B cell (primary cell): ENCODE measurements around the gene SEMA3A. TPM values are rescaled to one million over a fixed set of nuclear protein-coding genes. Genes with fewer than 3 reads are reported as not detected.

Experiments
- ATAC-seq: fragments of 200-7000 bp; cut with Tn5 transposase; one replicate; pipeline ENCODE4 v1.10.0; 2021; ENCODE audit warnings: low read depth, mild to moderate bottlenecking, moderate number of reproducible peaks, moderate library complexity
- CTCF ChIA-PET: fragments of 350-600 bp; sonication (Branson Sonifier 250); formaldehyde crosslinking; loops from one replicate; lab custom pipeline; 2021; ENCODE audit warnings: antibody characterized with exemption, inconsistent platforms; lab: Charles Lee
- POLR2A ChIA-PET: fragments of 350-600 bp; sonication (Branson Sonifier 250); formaldehyde crosslinking; loops from one replicate; lab custom pipeline; 2021; ENCODE audit warnings: antibody characterized with exemption; lab: Charles Lee
- DNase-seq: peaks from one replicate; pipeline ENCODE4 v3.0.0; 2013
- H2AFZ ChIP-seq: 2 replicates; pipeline ENCODE4 v1.6.1; 2012; ENCODE audit warnings: mild to moderate bottlenecking, low read depth, low read length; ENCODE audit not compliant: insufficient read depth, poor library complexity, severe bottlenecking
- H3K27ac ChIP-seq, 2 donors: 1 replicate in 1 of 2; 2 replicates in 1 of 2; pipeline ENCODE4 v1.5.1; 2012 to 2013; ENCODE audit warnings: low read length in 2 of 2, mild to moderate bottlenecking in 2 of 2, moderate library complexity in 1 of 2
- H3K27me3 ChIP-seq, 4 experiments: fragments of 200-600 bp in 1 of 4; sonication (generic) in 1 of 4; replicated peaks in 1 of 4; 1 replicate in 2 of 4; 2 replicates in 2 of 4; pipeline versions ENCODE4 v1.6.1 to v1.7.0; 2013 to 2016; ENCODE audit warnings: low read length in 3 of 4, mild to moderate bottlenecking in 2 of 4, mixed read lengths in 1 of 4, moderate library complexity in 1 of 4; ENCODE audit not compliant: insufficient read depth in 4 of 4, control insufficient read depth in 3 of 4; ENCODE audit errors: control extremely low read depth in 1 of 4
- H3K36me3 ChIP-seq, 2 experiments: replicated peaks in 1 of 2; 1 replicate in 1 of 2; 2 replicates in 1 of 2; pipeline versions ENCODE4 v1.6.1 to v1.7.1; 2013; ENCODE audit warnings: low read length in 1 of 2; ENCODE audit not compliant: insufficient read depth in 2 of 2, control insufficient read depth in 1 of 2; ENCODE audit errors: control extremely low read depth in 1 of 2, extremely low read depth in 1 of 2
- H3K4me1 ChIP-seq, 2 donors: fragments of 200-600 bp in 1 of 2; sonication (generic) in 1 of 2; 1 replicate in 1 of 2; 2 replicates in 1 of 2; pipeline versions ENCODE4 v1.5.1 to v1.6.1; 2013 to 2017; ENCODE audit warnings: low read length in 2 of 2; ENCODE audit not compliant: control insufficient read depth in 2 of 2, insufficient read depth in 2 of 2
- H3K4me2 ChIP-seq: replicated peaks from 2 replicates; pipeline ENCODE3; 2012; ENCODE audit warnings: mild to moderate bottlenecking, low read depth, low read length; ENCODE audit not compliant: poor library complexity, severe bottlenecking
- H3K4me3 ChIP-seq, 5 experiments: fragments of 200-600 bp in 1 of 5; sonication (generic) in 1 of 5; 1 replicate in 3 of 5; 2 replicates in 2 of 5; pipeline versions ENCODE4 v1.5.1 to v1.7.0; 2011 to 2016; ENCODE audit warnings: low read length in 4 of 5, mild to moderate bottlenecking in 4 of 5, low read depth in 2 of 5, control low read depth in 1 of 5, moderate library complexity in 1 of 5; ENCODE audit not compliant: insufficient read depth in 1 of 5; ENCODE audit errors: control extremely low read depth in 1 of 5, extremely low read depth in 1 of 5
- H3K79me2 ChIP-seq: fragments of 200-600 bp; sonication (generic); one replicate; pipeline ENCODE4 v1.6.0; 2016; ENCODE audit warnings: low read length; ENCODE audit not compliant: control insufficient read depth, insufficient read depth
- H3K9ac ChIP-seq: fragments of 200-600 bp; sonication (generic); 2 replicates; pipeline ENCODE4 v1.6.1; 2017; ENCODE audit warnings: mild to moderate bottlenecking, low read length, moderate library complexity
- H3K9me3 ChIP-seq, 3 donors: one replicate each; pipeline versions ENCODE4 v1.6.1 to v1.7.1; 2013; ENCODE audit warnings: low read length in 2 of 3; ENCODE audit not compliant: control insufficient read depth in 2 of 3, insufficient read depth in 1 of 3; ENCODE audit errors: control extremely low read depth in 1 of 3
- H4K20me1 ChIP-seq: 2 replicates; pipeline ENCODE4 v1.6.0; 2012; ENCODE audit warnings: mild to moderate bottlenecking, low read length; ENCODE audit not compliant: insufficient read depth, control insufficient read depth, poor library complexity, severe bottlenecking
- H3K27ac Mint-ChIP-seq: one replicate; pipeline ENCODE4 v1.8.0; 2021; ENCODE audit warnings: mixed read lengths
- H3K27me3 Mint-ChIP-seq: one replicate; pipeline ENCODE4 v1.8.0; 2021; ENCODE audit warnings: mixed read lengths
- H3K4me1 Mint-ChIP-seq: one replicate; pipeline ENCODE4 v1.8.0; 2021; ENCODE audit warnings: mixed read lengths
- H3K4me3 Mint-ChIP-seq: one replicate; pipeline ENCODE4 v1.8.0; 2021; ENCODE audit warnings: mixed read lengths
- H3K9me3 Mint-ChIP-seq: one replicate; pipeline ENCODE4 v1.8.0; 2022; ENCODE audit warnings: mixed read lengths; ENCODE audit not compliant: insufficient read depth
- CTCF ChIP-seq: fragments of 200-600 bp; IDR thresholded peaks from one replicate; pipeline ENCODE4 v1.8.0; 2022; ENCODE audit warnings: antibody characterized with exemption, mild to moderate bottlenecking
- EZH2 ChIP-seq: IDR thresholded peaks from 2 replicates; pipeline ENCODE4 v1.6.1; 2012; ENCODE audit warnings: borderline replicate concordance, low read depth, mild to moderate bottlenecking, moderate library complexity, low read length; ENCODE audit not compliant: insufficient read depth, poor library complexity, severe bottlenecking
- WGBS: methylation state at CpG from one replicate; pipeline ENCODE4 v1.1.5; 2013; ENCODE audit warnings: missing lambda C conversion rate; ENCODE audit not compliant: insufficient coverage; 5-methylcytosine and 5-hydroxymethylcytosine counted together
- intact Hi-C: fragments of 100-400 bp; cut with micrococcal nuclease; formaldehyde crosslinking; loops from one replicate; pipeline ENCODE4 v1.10.0; 2022
- polyA plus RNA-seq: library from polyadenylated mRNA; depleted of rRNA; stranded (reverse); fragments of >200 nt; gene quantifications from 2 replicates; pipeline ENCODE4 v1.2.3, GENCODE V29; 2012
- total RNA-seq, 2 donors: library from RNA; stranded (reverse); fragments of 120-200 nt in 1 of 2; gene quantifications; 1 replicate in 1 of 2; 2 replicates in 1 of 2; pipeline versions ENCODE4 v1.2.3 to v1.2.4, GENCODE V29; 2013 to 2022

SEMA3A gene
- total and polyA plus RNA-seq, 2 donors (not counting 1 experiment from before 2014, with no cell fraction given) = not detected

- Histone ChIP-seq H3K36me3 (no peaks in the 10 kb centered on the region), H3K9me3 (no peaks in the 10 kb centered on the region), H3K79me2 (no peaks in the 10 kb centered on the region), H3K4me1 (no peaks in the 10 kb centered on the region), H2AFZ (no peak overlapping the region), H3K4me3 (no peak overlapping the region), H3K27me3 (no peaks in the 10 kb centered on the region), H3K4me2 (no peak overlapping the region), H3K27ac (no peak overlapping the region), H3K9ac (no peak overlapping the region), H4K20me1 (no peaks in the 10 kb centered on the region)
- WGBS = no CpG with 5 or more reads among the region's 1 CpG
- CTCF ChIA-PET = no interaction called here
- intact Hi-C loops = no loop called here
- DNase-seq = no peak
- H3K27ac Mint-ChIP-seq = no peak overlapping the region
- no peaks in the 10 kb centered on the region for H3K9me3 Mint-ChIP-seq
- no peaks in the 10 kb centered on the region for H3K4me1 Mint-ChIP-seq
- no peak overlapping the region for H3K4me3 Mint-ChIP-seq
- TF ChIP-seq CTCF = no peak
- TF ChIP-seq EZH2 = no peak
- POLR2A ChIA-PET = no interaction called here
- no peaks in the 10 kb centered on the region for H3K27me3 Mint-ChIP-seq
- ATAC-seq = no peak
These were observed 12.3 kb downstream of the SEMA3A start for GRCh38 chr7:84182301-84182700.

- ATAC-seq (no peak), DNase-seq (no peak)
- H3K9me3 Mint-ChIP-seq = no peaks in the 10 kb centered on the region
- Histone ChIP-seq H3K79me2 (no peaks in the 10 kb centered on the region), H3K4me2 (no peak overlapping the region), H4K20me1 (no peaks in the 10 kb centered on the region), H3K4me1 (no peaks in the 10 kb centered on the region), H3K9me3 (no peaks in the 10 kb centered on the region), H3K4me3 (no peak overlapping the region), H3K36me3 (no peaks in the 10 kb centered on the region), H2AFZ (no peak overlapping the region), H3K9ac (no peak overlapping the region), H3K27me3 (no peaks in the 10 kb centered on the region), H3K27ac (no peak overlapping the region)
- WGBS = 80% methylated on average over 1 of the region's 2 CpGs
- intact Hi-C loops = no loop called here
- no peaks in the 10 kb centered on the region for H3K4me1 Mint-ChIP-seq
- H3K27ac Mint-ChIP-seq = no peak overlapping the region
- TF ChIP-seq CTCF = no peak
- TF ChIP-seq EZH2 = no peak
- ChIA-PET CTCF (interaction anchor here (1.7 kb wide), 1 partner anchor 11 kb away, joined by 3 read pairs; no protein-coding TSS in a partner anchor), POLR2A (no interaction called here)
- H3K4me3 Mint-ChIP-seq = no peak overlapping the region
- no peaks in the 10 kb centered on the region for H3K27me3 Mint-ChIP-seq
These were observed 13.0 kb downstream of the SEMA3A start for GRCh38 chr7:84181628-84182027.
